ENCODE data around the gene INCA1. TPM values are rescaled to one million over a fixed set of nuclear protein-coding genes. Genes with fewer than 3 reads are reported as not detected.

The INCA1 gene
- total and polyA plus RNA-seq, 2 of the 8 experiments (the other 6 are each of a cell fraction or from before 2014, with no cell fraction given) = 0.89 to 1.4 TPM

DNA sequence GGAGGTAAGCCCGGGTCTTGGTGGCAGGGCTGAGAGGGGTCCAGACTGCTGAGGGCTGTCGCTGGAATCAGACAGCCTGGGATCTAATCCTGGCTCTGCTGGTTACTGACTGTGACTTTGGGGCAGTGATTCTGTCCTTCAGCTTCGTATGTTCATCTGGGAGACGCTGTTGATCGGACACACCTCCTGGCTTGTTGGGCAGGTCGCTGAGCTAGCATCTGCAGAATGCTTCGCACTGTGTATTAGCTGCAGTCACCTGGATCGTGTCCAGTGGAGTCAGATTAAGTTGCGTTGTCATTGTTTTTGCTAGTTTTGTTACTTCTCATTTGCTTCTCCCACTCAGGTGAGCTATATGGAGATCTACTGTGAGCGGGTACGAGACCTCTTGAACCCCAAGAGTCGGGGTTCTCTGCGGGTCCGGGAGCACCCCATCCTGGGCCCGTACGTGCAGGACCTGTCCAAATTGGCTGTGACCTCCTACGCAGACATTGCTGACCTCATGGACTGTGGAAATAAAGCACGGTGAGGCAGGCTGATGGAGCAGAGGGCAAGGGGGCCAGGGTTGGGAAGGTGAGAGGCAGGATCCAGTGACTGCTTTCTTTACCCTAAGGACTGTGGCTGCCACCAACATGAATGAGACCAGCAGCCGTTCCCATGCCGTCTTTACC is 4.9 kb upstream of the INCA1 start:
- DNase-seq (ENCODE audit: low read depth in 1 of 2, low spot score in 2 of 2) = no peak
- Histone ChIP-seq H4K8ac (ENCODE audit: extremely low read depth, insufficient read depth, low read length) (no peak overlapping the region; the same call in 1 of the 2 replicates), H3K4ac (replicated peaks; ENCODE audit: insufficient read length, low read depth, low read length) (no peak overlapping the region), H2BK12ac (ENCODE audit: low read depth, low read length) (no peak overlapping the region), H2BK20ac (ENCODE audit: low read length) (no peak overlapping the region), H3K4me3 (ENCODE audit: extremely low read depth in 1 of 4, insufficient read depth in 2 of 4, low read depth in 3 of 4, low read length in 4 of 4) (no peak overlapping the region), H3K23me2 (ENCODE audit: low read depth, low read length) (peaks cover 5% of the 10 kb centered on the region), H3K18ac (ENCODE audit: extremely low read depth, low read length) (no peak overlapping the region), H3K79me1 (ENCODE audit: low read depth, low read length) (peaks cover 11% of the 10 kb centered on the region), H3K56ac (replicated peaks; ENCODE audit: insufficient read length, low read depth, low read length) (no peak overlapping the region), H3K9ac (replicated peaks in 1 of 4; ENCODE audit: extremely low read depth in 1 of 4, low read depth in 3 of 4, low read length in 3 of 4) (no peak overlapping the region), H4K5ac (ENCODE audit: insufficient read length, low read depth, low read length) (no peak overlapping the region), H3K79me2 (ENCODE audit: control insufficient read depth in 1 of 2, insufficient read depth in 2 of 2, low read length in 2 of 2) (peaks cover 0 to 19% of the 10 kb centered on the region in 2 experiments; a peak in 2 of 4 replicates), H3K27ac (ENCODE audit: low read depth, low read length) (no peak overlapping the region), H3K23ac (ENCODE audit: insufficient read length) (no peak overlapping the region), H2AK5ac (ENCODE audit: low read depth, low read length) (no peak overlapping the region), H3K4me2 (ENCODE audit: insufficient read depth in 1 of 2, low read depth in 2 of 2, low read length in 2 of 2) (no peak overlapping the region), H3K27me3 (replicated peaks in 1 of 4; ENCODE audit: control insufficient read depth in 3 of 4, extremely low read depth in 1 of 4, insufficient read depth in 3 of 4, low read length in 3 of 4) (no peaks in the 10 kb centered on the region), H2BK120ac (replicated peaks; ENCODE audit: low read depth, low read length) (no peak overlapping the region), H3K14ac (ENCODE audit: insufficient read length) (no peak overlapping the region), H2BK5ac (ENCODE audit: low read depth, low read length) (no peak overlapping the region), H3K4me1 (replicated peaks in 1 of 4; ENCODE audit: control insufficient read depth in 3 of 4, insufficient read depth in 4 of 4, low read length in 3 of 4) (peaks cover 4 to 17% (median 8%) of the 10 kb centered on the region in 4 experiments), H3K9me3 (ENCODE audit: insufficient read depth in 2 of 2, low read depth in 1 of 2, low read length in 1 of 2) (no peaks in the 10 kb centered on the region), H2AFZ (ENCODE audit: low read length) (no peak overlapping the region), H3K36me3 (ENCODE audit: control insufficient read depth in 2 of 4, insufficient read depth in 4 of 4, low read length in 3 of 4) (peaks cover 31 to 57% (median 41%) of the 10 kb centered on the region in 4 experiments), H4K20me1 (replicated peaks in 1 of 2; ENCODE audit: control insufficient read depth in 1 of 2, insufficient read depth in 2 of 2, low read length in 2 of 2) (peaks cover 2 to 14% of the 10 kb centered on the region in 2 experiments), H4K91ac (replicated peaks; ENCODE audit: insufficient read length, low read length) (no peak overlapping the region), H2BK15ac (ENCODE audit: low read length) (no peak overlapping the region)
- POLR2A ChIA-PET (ENCODE audit: partially characterized antibody) = interaction anchor here (0.7 to 1.9 kb wide), 6 partner anchors 8 to 55 kb away, joined by 3 to 8 read pairs (median 4); partner anchors contain the start of gene PFN1
- 95% methylated on average over 20 of the region's 20 CpGs; no CpG with 5 or more reads in 1 of the 2 experiments for WGBS, 2 experiments (ENCODE audit: extremely low coverage in 1 of 2, insufficient coverage in 1 of 2, insufficient read length in 1 of 2, insufficient replicate concordance in 2 of 2, low coverage in 1 of 2, low lambda C conversion rate in 2 of 2, missing lambda C conversion rate in 1 of 2)
- no peak for FAIRE-seq
- CTCF ChIA-PET (ENCODE audit: partially characterized antibody) = interaction anchor here (0.9 to 2.1 kb wide), 3 partner anchors 21 to 59 kb away, joined by 3 to 5 read pairs (median 3); partner anchors contain the start of gene SLC52A1
- TF ChIP-seq CEBPB (IDR thresholded peaks at IDR 0.05; ENCODE audit: low read depth, low read length) (no peak), NRF1 (IDR thresholded peaks at IDR 0.05; ENCODE audit: low read depth, low read length) (no peak), RNF2 (IDR thresholded peaks at IDR 0.05; ENCODE audit: borderline replicate concordance, low read depth, low read length, missing control alignments, poor library complexity, severe bottlenecking) (no peak), CHD2 (IDR thresholded peaks at IDR 0.05; ENCODE audit: low read length) (no peak), RFX5 (IDR thresholded peaks at IDR 0.05; ENCODE audit: borderline replicate concordance, low read depth, low read length) (no peak), POLR2AphosphoS5 (IDR thresholded peaks at IDR 0.05; ENCODE audit: low read depth, low read length) (no peak), POLR2A (IDR thresholded peaks at IDR 0.05; ENCODE audit: control extremely low read depth in 1 of 2, low read depth in 2 of 2, low read length in 2 of 2) (no peak), FOSL1 (IDR thresholded peaks at IDR 0.05; ENCODE audit: insufficient read depth, low read depth, low read length) (no peak), KDM4A (IDR thresholded peaks at IDR 0.05; ENCODE audit: low read depth, low read length, severe bottlenecking) (no peak), TAF7 (optimal IDR thresholded peaks at IDR 0.05; ENCODE audit: borderline replicate concordance, low read depth, low read length) (no peak)

All from H1 (cell line).